SK-N-SH treated with all-trans-retinoic acid at 6 μM for 48 hours (cell line): Measurements from ENCODE around the gene F7.

ENCODE experiments used
- ARNTL ChIP-seq: fragments of 450-650 bp; formaldehyde crosslinking; IDR thresholded peaks from 2 replicates; pipeline ENCODE4 v1.5.0; 2020; ENCODE audit warnings: low read depth, mild to moderate bottlenecking, moderate library complexity, borderline replicate concordance
- BACH2 ChIP-seq: fragments of 250-450 bp; sonication (Bioruptor Pico); IDR thresholded peaks from 2 replicates; pipeline ENCODE4 v1.9.0; 2021; ENCODE audit warnings: mild to moderate bottlenecking, borderline replicate concordance
- CSDC2 ChIP-seq: fragments of 250-450 bp; sonication (Bioruptor Pico); IDR thresholded peaks from 2 replicates; pipeline ENCODE4 v1.5.0; 2020; ENCODE audit warnings: mild to moderate bottlenecking, moderate library complexity
- CSRNP3 ChIP-seq: fragments of 250-450 bp; sonication (Bioruptor Pico); IDR thresholded peaks from 2 replicates; pipeline ENCODE4 v1.5.1; 2021; ENCODE audit warnings: mild to moderate bottlenecking, moderate library complexity
- ISL1 ChIP-seq: fragments of 250-450 bp; sonication (Bioruptor Pico); IDR thresholded peaks from 2 replicates; pipeline ENCODE4 v2.1.2; 2022; ENCODE audit warnings: mild to moderate bottlenecking, moderate library complexity
- OSR1 ChIP-seq: fragments of 250-450 bp; sonication (Bioruptor Pico); IDR thresholded peaks from 2 replicates; pipeline ENCODE4 v1.8.0; 2022; ENCODE audit warnings: moderate library complexity, mild to moderate bottlenecking, inconsistent platforms
- PPARA ChIP-seq: fragments of 250-450 bp; sonication (Bioruptor Pico); IDR thresholded peaks from 2 replicates; pipeline ENCODE4 v1.5.0; 2020; ENCODE audit warnings: mild to moderate bottlenecking, borderline replicate concordance
- RARB ChIP-seq: fragments of 250-450 bp; sonication (Bioruptor Pico); IDR thresholded peaks from 2 replicates; pipeline ENCODE4 v1.8.0; 2021; ENCODE audit warnings: mild to moderate bottlenecking, moderate library complexity
- SNAI2 ChIP-seq: fragments of 250-450 bp; sonication (Bioruptor Pico); IDR thresholded peaks from 2 replicates; pipeline ENCODE4 v1.5.0; 2020; ENCODE audit warnings: mild to moderate bottlenecking, moderate library complexity
- TCF4 ChIP-seq: fragments of 250-450 bp; sonication (Bioruptor Pico); IDR thresholded peaks from 2 replicates; pipeline ENCODE4 v1.8.0; 2021; ENCODE audit warnings: mild to moderate bottlenecking, moderate library complexity, borderline replicate concordance
- TSHZ2 ChIP-seq: fragments of 250-450 bp; sonication (Bioruptor Pico); IDR thresholded peaks from 2 replicates; pipeline ENCODE4 v1.5.0; 2020; ENCODE audit warnings: mild to moderate bottlenecking, moderate library complexity
- ZNF565 ChIP-seq: fragments of 450-650 bp; formaldehyde crosslinking; conservative IDR thresholded peaks from 2 replicates; pipeline ENCODE4 v1.5.0; 2020; ENCODE audit warnings: low read depth, mild to moderate bottlenecking, moderate library complexity
- TF ChIP-seq, protein P1 (sequence below): fragments of 250-450 bp; sonication (Bioruptor Pico); IDR thresholded peaks from 2 replicates; pipeline ENCODE4 v1.8.0; 2020; ENCODE audit warnings: mild to moderate bottlenecking, moderate library complexity, borderline replicate concordance

GRCh38 chr13:113139577-113139976 lies 34.0 kb downstream of the F7 start:
- TF ChIP-seq SNAI2 (CRISPR knock-in tag) (no peak), CSRNP3 (CRISPR knock-in tag) (no peak), ZNF565 (CRISPR knock-in tag) (no peak), RARB (CRISPR knock-in tag) (no peak), CSDC2 (CRISPR knock-in tag) (no peak), TCF4 (CRISPR knock-in tag) (no peak), ISL1 (CRISPR knock-in tag) (no peak), PPARA (CRISPR knock-in tag) (no peak), BACH2 (CRISPR knock-in tag) (no peak), OSR1 (CRISPR knock-in tag) (no peak), ARNTL (CRISPR knock-in tag) (no peak), TSHZ2 (CRISPR knock-in tag) (no peak)
- TF ChIP-seq, protein P1, sequence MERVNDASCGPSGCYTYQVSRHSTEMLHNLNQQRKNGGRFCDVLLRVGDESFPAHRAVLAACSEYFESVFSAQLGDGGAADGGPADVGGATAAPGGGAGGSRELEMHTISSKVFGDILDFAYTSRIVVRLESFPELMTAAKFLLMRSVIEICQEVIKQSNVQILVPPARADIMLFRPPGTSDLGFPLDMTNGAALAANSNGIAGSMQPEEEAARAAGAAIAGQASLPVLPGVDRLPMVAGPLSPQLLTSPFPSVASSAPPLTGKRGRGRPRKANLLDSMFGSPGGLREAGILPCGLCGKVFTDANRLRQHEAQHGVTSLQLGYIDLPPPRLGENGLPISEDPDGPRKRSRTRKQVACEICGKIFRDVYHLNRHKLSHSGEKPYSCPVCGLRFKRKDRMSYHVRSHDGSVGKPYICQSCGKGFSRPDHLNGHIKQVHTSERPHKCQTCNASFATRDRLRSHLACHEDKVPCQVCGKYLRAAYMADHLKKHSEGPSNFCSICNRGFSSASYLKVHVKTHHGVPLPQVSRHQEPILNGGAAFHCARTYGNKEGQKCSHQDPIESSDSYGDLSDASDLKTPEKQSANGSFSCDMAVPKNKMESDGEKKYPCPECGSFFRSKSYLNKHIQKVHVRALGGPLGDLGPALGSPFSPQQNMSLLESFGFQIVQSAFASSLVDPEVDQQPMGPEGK = no peak
